A549 (cell line): ENCODE results near the gene PXDN. TPM values are rescaled to one million over a fixed set of nuclear protein-coding genes. Genes with fewer than 3 reads are reported as not detected.

Source experiments
- ATAC-seq, 2 experiments: fragments of 200-7000 bp in 1 of 2; fragments of >200 bp in 1 of 2; cut with Nextera tagmentation in 1 of 2; cut with Tn5 transposase in 1 of 2; 3 replicates each; pipeline versions ENCODE4 v1.8.0 to v1.9.1; 2018 to 2020; ENCODE audit warnings: mild to moderate bottlenecking in 1 of 2, moderate library complexity in 1 of 2
- CTCF ChIA-PET: fragments of 300-600 bp; sonication (Branson Sonifier 250); formaldehyde crosslinking; extraction: SDS; loops from one replicate; lab custom pipeline; 2021; ENCODE audit warnings: antibody characterized with exemption, inconsistent platforms; lab: Yijun Ruan, JAX
- POLR2A ChIA-PET: fragments of 350-600 bp; formaldehyde crosslinking; extraction: SDS; loops from one replicate; lab custom pipeline; 2021; ENCODE audit warnings: antibody characterized with exemption, inconsistent platforms; lab: Yijun Ruan, JAX
- DNase-seq, 2 experiments: peaks; one replicate each; pipeline versions ENCODE4 v3.0.0 to v3.0.0-alpha.2; 2011 to 2016; ENCODE audit warnings: low read depth in 1 of 2, low spot score in 1 of 2
- FAIRE-seq: peaks from 2 replicates; lab custom pipeline; 2011; peaks lifted over from hg19 to GRCh38; lab: Jason Lieb, UNC
- H3K27ac ChIP-seq, 2 experiments: fragments of >200 bp; sonication (Bioruptor Twin); formaldehyde crosslinking; 3 replicates each; pipeline ENCODE4 v1.5.1; 2016 to 2017
- H3K4me1 ChIP-seq: fragments of >200 bp; sonication (Bioruptor Twin); formaldehyde crosslinking; 3 replicates; pipeline ENCODE4 v1.6.1; 2016
- H3K4me2 ChIP-seq: fragments of >200 bp; sonication (Bioruptor Twin); formaldehyde crosslinking; 3 replicates; pipeline ENCODE4 v1.6.1; 2016
- H3K4me3 ChIP-seq: fragments of >200 bp; sonication (Bioruptor Twin); formaldehyde crosslinking; 3 replicates; pipeline ENCODE4 v1.5.1; 2016
- H3K9me3 ChIP-seq: fragments of >200 bp; sonication (Bioruptor Twin); formaldehyde crosslinking; 3 replicates; pipeline ENCODE4 v1.6.1; 2016
- ELK1 ChIP-seq: fragments of 150-350 bp; IDR thresholded peaks from 2 replicates; pipeline ENCODE4 v1.6.1; 2014; ENCODE audit warnings: low read depth, mild to moderate bottlenecking, low read length
- EP300 ChIP-seq, 2 experiments: fragments of >200 bp; sonication (Bioruptor Twin); formaldehyde crosslinking; IDR thresholded peaks; 2 replicates in 1 of 2; 3 replicates in 1 of 2; pipeline ENCODE4 v1.6.1; 2016 to 2017
- ESRRA ChIP-seq: fragments of 150-350 bp; IDR thresholded peaks from 2 replicates; pipeline ENCODE4 v1.6.1; 2014; ENCODE audit warnings: mild to moderate bottlenecking, low read length, borderline replicate concordance
- FOSB ChIP-seq: fragments of 250-450 bp; sonication (Bioruptor Pico); IDR thresholded peaks from 2 replicates; pipeline ENCODE4 v1.5.0; 2020; ENCODE audit warnings: mild to moderate bottlenecking, moderate library complexity
- GATA3 ChIP-seq: IDR thresholded peaks from 2 replicates; pipeline ENCODE4 v1.6.1; 2012; ENCODE audit warnings: borderline replicate concordance
- HDAC2 ChIP-seq: fragments of 200-600 bp; sonication (generic); IDR thresholded peaks from 2 replicates; pipeline ENCODE4 v1.6.1; 2016
- HOXA7 ChIP-seq: fragments of 250-450 bp; sonication (Bioruptor Pico); IDR thresholded peaks from 2 replicates; pipeline ENCODE4 v1.5.0; 2020; ENCODE audit warnings: mild to moderate bottlenecking, moderate library complexity
- JUNB ChIP-seq: fragments of >200 bp; sonication (Bioruptor Twin); formaldehyde crosslinking; IDR thresholded peaks from 2 replicates; pipeline ENCODE4 v1.6.1; 2016
- KDM1A ChIP-seq: fragments of 200-600 bp; sonication (generic); IDR thresholded peaks from 2 replicates; pipeline ENCODE4 v1.6.1; 2016; ENCODE audit warnings: low read depth, mild to moderate bottlenecking
- MAFK ChIP-seq: fragments of 450-650 bp; IDR thresholded peaks from 2 replicates; pipeline ENCODE4 v1.6.1; 2014; ENCODE audit not compliant: partially characterized antibody
- PBX3 ChIP-seq: IDR thresholded peaks from 2 replicates; pipeline ENCODE4 v1.6.1; 2012
- POLR2A ChIP-seq: IDR thresholded peaks from 2 replicates; pipeline ENCODE4 v1.6.1; 2012; ENCODE audit warnings: mild to moderate bottlenecking, low read length
- RCOR1 ChIP-seq: fragments of 150-350 bp; IDR thresholded peaks from 2 replicates; pipeline ENCODE4 v1.6.1; 2014; ENCODE audit warnings: antibody characterized with exemption, low read length, low read depth
- SMC3 ChIP-seq: fragments of >200 bp; sonication (Bioruptor Twin); formaldehyde crosslinking; IDR thresholded peaks from 3 replicates; pipeline ENCODE4 v1.6.1; 2018; ENCODE audit warnings: inconsistent platforms
- TP53 ChIP-seq: fragments of 250-450 bp; sonication (Bioruptor Pico); IDR thresholded peaks from 2 replicates; pipeline ENCODE4 v1.5.0; 2021; ENCODE audit warnings: mild to moderate bottlenecking, moderate library complexity
- USF2 ChIP-seq: fragments of 450-650 bp; IDR thresholded peaks from 2 replicates; pipeline ENCODE4 v1.6.1; 2014; ENCODE audit warnings: antibody characterized with exemption
- ZC3H11A ChIP-seq: fragments of 450-650 bp; IDR thresholded peaks from 2 replicates; pipeline ENCODE4 v1.6.1; 2014; ENCODE audit warnings: antibody characterized with exemption, mild to moderate bottlenecking
- ZNF302 ChIP-seq: fragments of 250-450 bp; sonication (Bioruptor Pico); IDR thresholded peaks from 2 replicates; pipeline ENCODE4 v1.9.0; 2021; ENCODE audit warnings: inconsistent platforms, mild to moderate bottlenecking, moderate library complexity
- WGBS: methylation state at CpG from one replicate; pipeline ENCODE4 v1.1.6; 2017; ENCODE audit errors: missing lambda C conversion rate; 5-methylcytosine and 5-hydroxymethylcytosine counted together
- polyA plus RNA-seq, 4 experiments: library from polyadenylated mRNA; depleted of rRNA in 3 of 4; stranded (reverse); fragments of >200 nt; fragmentation: RNase III in 1 of 4; extraction: RNeasy Plus Mini Kit Qiagen cat#74134 plus additional on column Dnase treatment in 1 of 4; gene quantifications; 2 replicates in 3 of 4; 3 replicates in 1 of 4; pipeline ENCODE4 v1.2.3, GENCODE V29; 2011 to 2017
- TF ChIP-seq, protein P1 (sequence below): fragments of >200 bp; sonication (Bioruptor Twin); formaldehyde crosslinking; IDR thresholded peaks from 3 replicates; pipeline ENCODE4 v1.5.1; 2016
- TF ChIP-seq, protein P2 (sequence below): fragments of >200 bp; sonication (Bioruptor Twin); formaldehyde crosslinking; IDR thresholded peaks from 3 replicates; pipeline ENCODE4 v1.6.1; 2016

PXDN gene
- polyA plus RNA-seq, 2 of the 4 experiments (the other 2 are of a cell fraction), result 3.7 to 7.3 TPM

- 72% methylated on average over 10 of the region's 10 CpGs for WGBS
- POLR2A ChIA-PET, result no interaction called here
- ATAC-seq, result no peak
Measured at GRCh38 chr2:1713839-1714236, 30.5 kb downstream of the PXDN start.

GRCh38 chr2:1713142-1713838, 31.0 kb downstream of the PXDN start:
- H3K27ac ChIP-seq, result no peak overlapping the region
- ATAC-seq (no peak), FAIRE-seq (no peak), DNase-seq (no peak)
- no peak overlapping the region for H3K4me3 ChIP-seq
- TF ChIP-seq PBX3 (no peak), USF2 (no peak), TP53 (CRISPR knock-in tag) (no peak), ELK1 (no peak)
- TF ChIP-seq, protein P1, sequence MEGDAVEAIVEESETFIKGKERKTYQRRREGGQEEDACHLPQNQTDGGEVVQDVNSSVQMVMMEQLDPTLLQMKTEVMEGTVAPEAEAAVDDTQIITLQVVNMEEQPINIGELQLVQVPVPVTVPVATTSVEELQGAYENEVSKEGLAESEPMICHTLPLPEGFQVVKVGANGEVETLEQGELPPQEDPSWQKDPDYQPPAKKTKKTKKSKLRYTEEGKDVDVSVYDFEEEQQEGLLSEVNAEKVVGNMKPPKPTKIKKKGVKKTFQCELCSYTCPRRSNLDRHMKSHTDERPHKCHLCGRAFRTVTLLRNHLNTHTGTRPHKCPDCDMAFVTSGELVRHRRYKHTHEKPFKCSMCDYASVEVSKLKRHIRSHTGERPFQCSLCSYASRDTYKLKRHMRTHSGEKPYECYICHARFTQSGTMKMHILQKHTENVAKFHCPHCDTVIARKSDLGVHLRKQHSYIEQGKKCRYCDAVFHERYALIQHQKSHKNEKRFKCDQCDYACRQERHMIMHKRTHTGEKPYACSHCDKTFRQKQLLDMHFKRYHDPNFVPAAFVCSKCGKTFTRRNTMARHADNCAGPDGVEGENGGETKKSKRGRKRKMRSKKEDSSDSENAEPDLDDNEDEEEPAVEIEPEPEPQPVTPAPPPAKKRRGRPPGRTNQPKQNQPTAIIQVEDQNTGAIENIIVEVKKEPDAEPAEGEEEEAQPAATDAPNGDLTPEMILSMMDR, result no peak
- TF ChIP-seq, protein P2, sequence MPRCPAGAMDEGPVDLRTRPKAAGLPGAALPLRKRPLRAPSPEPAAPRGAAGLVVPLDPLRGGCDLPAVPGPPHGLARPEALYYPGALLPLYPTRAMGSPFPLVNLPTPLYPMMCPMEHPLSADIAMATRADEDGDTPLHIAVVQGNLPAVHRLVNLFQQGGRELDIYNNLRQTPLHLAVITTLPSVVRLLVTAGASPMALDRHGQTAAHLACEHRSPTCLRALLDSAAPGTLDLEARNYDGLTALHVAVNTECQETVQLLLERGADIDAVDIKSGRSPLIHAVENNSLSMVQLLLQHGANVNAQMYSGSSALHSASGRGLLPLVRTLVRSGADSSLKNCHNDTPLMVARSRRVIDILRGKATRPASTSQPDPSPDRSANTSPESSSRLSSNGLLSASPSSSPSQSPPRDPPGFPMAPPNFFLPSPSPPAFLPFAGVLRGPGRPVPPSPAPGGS, result no peak
- WGBS, result 56% methylated on average over 18 of the region's 22 CpGs
- H3K4me2 ChIP-seq, result no peak overlapping the region
- no peaks in the 10 kb centered on the region for H3K9me3 ChIP-seq
- CTCF ChIA-PET, result no interaction called here
- H3K4me1 ChIP-seq, result no peaks in the 10 kb centered on the region
- POLR2A ChIA-PET, result no interaction called here

More at GRCh38 chr2:1713839-1714236, 30.5 kb downstream of the PXDN start:
- CTCF ChIA-PET, result no interaction called here
- Histone ChIP-seq H3K4me1 (no peaks in the 10 kb centered on the region), H3K27ac (no peak overlapping the region), H3K4me3 (no peak overlapping the region), H3K4me2 (no peak overlapping the region), H3K9me3 (no peaks in the 10 kb centered on the region)
- TF ChIP-seq GATA3 (no peak), SMC3 (no peak), RCOR1 (no peak), PBX3 (no peak), ZC3H11A (no peak), HDAC2 (no peak), HOXA7 (CRISPR knock-in tag) (no peak), POLR2A (no peak), JUNB (no peak), ZNF302 (no peak), USF2 (no peak), KDM1A (no peak), EP300 (IDR thresholded peaks at IDR 0.05) (no peak), MAFK (no peak), FOSB (no peak), ESRRA (no peak)
- TF ChIP-seq, protein P2, result no peak
- no peak for DNase-seq
- FAIRE-seq, result no peak
